B cell (primary cell): ENCODE data around the gene UACA.

Experiments
- CTCF ChIP-seq: fragments of 200-600 bp; IDR thresholded peaks from one replicate; pipeline ENCODE4 v1.8.0; 2022; ENCODE audit warnings: antibody characterized with exemption, mild to moderate bottlenecking
- EZH2 ChIP-seq: IDR thresholded peaks from 2 replicates; pipeline ENCODE4 v1.6.1; 2012; ENCODE audit warnings: borderline replicate concordance, low read depth, mild to moderate bottlenecking, moderate library complexity, low read length; ENCODE audit not compliant: insufficient read depth, poor library complexity, severe bottlenecking

GRCh38 chr15:70646169-70646568 lies 117.2 kb downstream of the UACA start:
- TF ChIP-seq CTCF (no peak), EZH2 (no peak)
